GM10266 (cell line): ENCODE data around the gene DMTF1.
"Not testable (repeated sequence)": the region's sequence is repeated elsewhere in the genome, so short reads cannot be mapped to it uniquely, and the experiment has no call there.

ENCODE experiments used
- DNase-seq: peaks from one replicate; pipeline ENCODE4 v3.0.0; 2012; ENCODE audit errors: extremely low spot score
- CTCF ChIP-seq: IDR thresholded peaks from 2 replicates; pipeline ENCODE4 v1.5.1; 2012; ENCODE audit warnings: mild to moderate bottlenecking, low read depth; ENCODE audit not compliant: control insufficient read depth, insufficient read depth; ENCODE audit errors: missing control alignments

DMTF1 gene

GRCh38 chr7:87220734-87221215 lies 68.5 kb downstream of the DMTF1 start:
- DNase-seq = no peak
- TF ChIP-seq CTCF = no peak

- no peak for DNase-seq
- TF ChIP-seq CTCF = no peak
Measured at GRCh38 chr7:87223666-87224065, 71.4 kb downstream of the DMTF1 start.

GRCh38 chr7:87225696-87226095 lies 73.4 kb downstream of the DMTF1 start:
- no peak for DNase-seq
- no peak for TF ChIP-seq CTCF

- DNase-seq = no peak
- TF ChIP-seq CTCF = no peak
Measured at GRCh38 chr7:87226495-87226894, 74.2 kb downstream of the DMTF1 start.

GRCh38 chr7:87231258-87231657 lies 79.0 kb downstream of the DMTF1 start:
- DNase-seq = no peak
- no peak for TF ChIP-seq CTCF

- no peak for TF ChIP-seq CTCF
- no peak for DNase-seq
Measured at GRCh38 chr7:87231711-87232110, 79.5 kb downstream of the DMTF1 start.

GRCh38 chr7:87234949-87235348 lies 82.7 kb downstream of the DMTF1 start:
- TF ChIP-seq CTCF = no peak

GRCh38 chr7:87238464-87239051 lies 86.3 kb downstream of the DMTF1 start:
- not testable (repeated sequence) for DNase-seq

More at GRCh38 chr7:87234949-87235348, 82.7 kb downstream of the DMTF1 start:
- no peak for DNase-seq

GRCh38 chr7:87245671-87246070 lies 93.4 kb downstream of the DMTF1 start:
- not testable (repeated sequence) for DNase-seq
